HCT116 (cell line): ENCODE measurements around the gene INPP5K. TPM values are rescaled to one million over a fixed set of nuclear protein-coding genes. Genes with fewer than 3 reads are reported as not detected.

ENCODE experiments used
- ATAC-seq: fragments of 200-7000 bp; cut with Tn5 transposase; 2 replicates; pipeline ENCODE4 v1.9.1; 2020; ENCODE audit warnings: mild to moderate bottlenecking, moderate library complexity
- BruUV-seq: library from RNA; stranded (reverse); fragments of 400-500 nt; replicated peaks from 2 replicates; lab custom pipeline; 2021; lab: Mats Ljungman, UMichigan
- CTCF ChIA-PET: fragments of 300-600 bp; sonication (Branson Sonifier 250); formaldehyde crosslinking; loops from one replicate; lab custom pipeline; 2021; ENCODE audit warnings: antibody characterized with exemption; lab: Charles Lee
- POLR2A ChIA-PET: fragments of 300-600, 350-600 bp; sonication (Branson Sonifier 250); formaldehyde crosslinking; loops from one replicate; lab custom pipeline; 2021; ENCODE audit warnings: antibody characterized with exemption; lab: Charles Lee
- RAD21 ChIA-PET, 2 experiments: fragments of 300-600 bp; sonication (Branson Sonifier 250); formaldehyde crosslinking; loops; one replicate each; lab custom pipeline; 2023; ENCODE audit warnings: low total read pairs in 2 of 2; ENCODE audit not compliant: uncharacterized antibody in 2 of 2, unreplicated experiment in 2 of 2, low non-redundant PET in 1 of 2; lab: Charles Lee
- DNase-seq: peaks from one replicate; pipeline ENCODE4 v3.0.0-alpha.2; 2010; ENCODE audit warnings: low read depth, low spot score
- H2AFZ ChIP-seq: fragments of 200-600 bp; shearing (Covaris generic), sonication (generic); 2 replicates; pipeline ENCODE4 v1.6.1; 2017; ENCODE audit warnings: low read depth, mixed run types, mixed read lengths, antibody characterized with exemption, low read length; ENCODE audit not compliant: poor library complexity, severe bottlenecking
- H3K27ac ChIP-seq: 2 replicates; pipeline ENCODE4 v1.5.1; 2012; ENCODE audit warnings: low read depth, low read length
- H3K27me3 ChIP-seq: fragments of 200-600 bp; sonication (generic); 2 replicates; pipeline ENCODE4 v1.6.1; 2016; ENCODE audit warnings: mixed run types, low read length, mixed read lengths; ENCODE audit not compliant: insufficient read depth
- H3K36me3 ChIP-seq, 2 experiments: fragments of 200-500 bp in 1 of 2; fragments of 200-600 bp in 1 of 2; sonication (Bioruptor generic) in 1 of 2; sonication (generic) in 1 of 2; 2 replicates each; pipeline versions ENCODE4 v1.5.1 to v1.6.1; 2014 to 2016; ENCODE audit warnings: low read length in 2 of 2, inconsistent platforms in 1 of 2, mixed read lengths in 1 of 2, mixed run types in 1 of 2; ENCODE audit not compliant: insufficient read depth in 2 of 2, control insufficient read depth in 1 of 2
- H3K4me1 ChIP-seq, 2 experiments: fragments of 200-600 bp in 1 of 2; sonication (generic) in 1 of 2; 2 replicates each; pipeline versions ENCODE4 v1.5.1 to v1.6.1; 2012 to 2017; ENCODE audit warnings: low read length in 2 of 2, inconsistent platforms in 1 of 2, mild to moderate bottlenecking in 1 of 2, mixed read lengths in 1 of 2, mixed run types in 1 of 2, moderate library complexity in 1 of 2; ENCODE audit not compliant: insufficient read depth in 2 of 2, control insufficient read depth in 1 of 2
- H3K4me2 ChIP-seq: fragments of 200-600 bp; sonication (generic); 2 replicates; pipeline ENCODE4 v1.6.1; 2017; ENCODE audit warnings: mixed run types, low read length, mixed read lengths
- H3K4me3 ChIP-seq, 2 experiments: fragments of 200-600 bp in 1 of 2; sonication (generic) in 1 of 2; replicated peaks in 1 of 2; 2 replicates each; pipeline ENCODE4 v1.5.1; 2011 to 2016; ENCODE audit warnings: low read length in 2 of 2, control low read depth in 1 of 2, low read depth in 1 of 2, mild to moderate bottlenecking in 1 of 2, mixed read lengths in 1 of 2, mixed run types in 1 of 2
- H3K79me2 ChIP-seq: fragments of 200-600 bp; sonication (generic); 2 replicates; pipeline ENCODE4 v1.6.1; 2017; ENCODE audit warnings: mild to moderate bottlenecking, mixed run types, low read length, moderate library complexity, mixed read lengths; ENCODE audit not compliant: insufficient read depth
- H3K9ac ChIP-seq: fragments of 200-600 bp; sonication (generic); 2 replicates; pipeline ENCODE4 v1.6.1; 2016; ENCODE audit warnings: low read length, mixed read lengths
- H3K9me2 ChIP-seq: fragments of 200-600 bp; sonication (generic), shearing (Covaris generic); 2 replicates; pipeline ENCODE4 v1.6.1; 2017; ENCODE audit warnings: mixed run types, mild to moderate bottlenecking, moderate library complexity; ENCODE audit not compliant: insufficient read depth
- H3K9me3 ChIP-seq, 2 experiments: fragments of 200-500 bp in 1 of 2; fragments of 200-600 bp in 1 of 2; sonication (Bioruptor generic) in 1 of 2; sonication (generic) in 1 of 2; 2 replicates each; pipeline ENCODE4 v1.6.1; 2014 to 2017; ENCODE audit warnings: low read length in 2 of 2, mixed read lengths in 2 of 2, inconsistent platforms in 1 of 2, low read depth in 1 of 2, mild to moderate bottlenecking in 1 of 2, mixed run types in 1 of 2, moderate library complexity in 1 of 2; ENCODE audit not compliant: control insufficient read depth in 1 of 2, insufficient read depth in 1 of 2
- H4K20me1 ChIP-seq: fragments of 200-600 bp; sonication (generic), shearing (Covaris generic); 2 replicates; pipeline ENCODE4 v1.6.1; 2017; ENCODE audit warnings: mixed run types, mild to moderate bottlenecking, moderate library complexity; ENCODE audit not compliant: insufficient read depth
- ATF3 ChIP-seq: IDR thresholded peaks from 2 replicates; pipeline ENCODE4 v1.6.1; 2012
- ELF1 ChIP-seq: IDR thresholded peaks from 2 replicates; pipeline ENCODE4 v1.6.1; 2012; ENCODE audit warnings: low read depth, borderline replicate concordance
- JUND ChIP-seq: IDR thresholded peaks from 2 replicates; pipeline ENCODE4 v1.6.1; 2012
- MAX ChIP-seq: IDR thresholded peaks from 2 replicates; pipeline ENCODE4 v1.6.1; 2012
- POLR2A ChIP-seq: IDR thresholded peaks from 2 replicates; pipeline ENCODE4 v1.7.0; 2011; ENCODE audit warnings: borderline replicate concordance; ENCODE audit not compliant: insufficient read depth, insufficient read length; ENCODE audit errors: extremely low read depth
- RAD21 ChIP-seq: IDR thresholded peaks from 2 replicates; pipeline ENCODE4 v1.6.1; 2012; ENCODE audit warnings: low read depth, mild to moderate bottlenecking
- REST ChIP-seq: IDR thresholded peaks from 2 replicates; pipeline ENCODE4 v1.6.1; 2012; ENCODE audit warnings: low read depth
- SIN3A ChIP-seq: IDR thresholded peaks from 2 replicates; pipeline ENCODE4 v1.6.1; 2012; ENCODE audit warnings: low read depth
- SRF ChIP-seq: IDR thresholded peaks from 2 replicates; pipeline ENCODE4 v1.6.1; 2012; ENCODE audit warnings: low read depth
- YY1 ChIP-seq: IDR thresholded peaks from 2 replicates; pipeline ENCODE4 v1.6.1; 2011; ENCODE audit warnings: low read length, low read depth, moderate library complexity, mild to moderate bottlenecking; ENCODE audit not compliant: insufficient replicate concordance; ENCODE audit errors: extremely low read depth
- ZFX ChIP-seq: fragments of 450-650 bp; IDR thresholded peaks from 2 replicates; pipeline ENCODE4 v1.6.1; 2017
- intact Hi-C: fragments of 100-400 bp; cut with micrococcal nuclease; formaldehyde crosslinking; loops from 2 replicates; pipeline ENCODE4 v1.10.0; 2022
- total RNA-seq: library from RNA; stranded (reverse); gene quantifications from one replicate; pipeline ENCODE4 v1.2.1, GENCODE V29; 2021; ENCODE audit not compliant: unreplicated experiment

Gene INPP5K
- total RNA-seq, 1 experiment from 2014 or later: 25.6 TPM

- peaks cover 34 to 39% of the 10 kb centered on the region in 2 experiments; a peak in 3 of 4 replicates for H3K36me3 ChIP-seq
- TF ChIP-seq RAD21 (no peak), SIN3A (no peak), ZFX (no peak), POLR2A (no peak), SRF (no peak), YY1 (no peak), REST (no peak), ATF3 (no peak), MAX (no peak), ELF1 (no peak), JUND (no peak)
- TF ChIP-seq, all 23 proteins: peak for 0
- Histone ChIP-seq H3K4me3 (no peak overlapping the region), H3K4me1 (no peaks in the 10 kb centered on the region), H4K20me1 (no peaks in the 10 kb centered on the region), H3K27ac (no peak overlapping the region), H3K9me3 (no peaks in the 10 kb centered on the region), H3K79me2 (peaks cover 8% of the 10 kb centered on the region; the same call in 1 of the 2 replicates), H2AFZ (no peak overlapping the region), H3K27me3 (no peaks in the 10 kb centered on the region), H3K4me2 (no peak overlapping the region), H3K9me2 (no peaks in the 10 kb centered on the region), H3K9ac (no peak overlapping the region)
- ATAC-seq: no peak
- no TSS peak for BruUV-seq
- no peak for DNase-seq
- ChIA-PET RAD21 (no interaction called here), CTCF (no interaction called here), POLR2A (no interaction called here)
- intact Hi-C loops: no loop called here
Observed at GRCh38 chr17:1478418-1478817, 38.0 kb downstream of the INPP5K start.
